ENCODE data around the gene ANKRD31.

DNA sequence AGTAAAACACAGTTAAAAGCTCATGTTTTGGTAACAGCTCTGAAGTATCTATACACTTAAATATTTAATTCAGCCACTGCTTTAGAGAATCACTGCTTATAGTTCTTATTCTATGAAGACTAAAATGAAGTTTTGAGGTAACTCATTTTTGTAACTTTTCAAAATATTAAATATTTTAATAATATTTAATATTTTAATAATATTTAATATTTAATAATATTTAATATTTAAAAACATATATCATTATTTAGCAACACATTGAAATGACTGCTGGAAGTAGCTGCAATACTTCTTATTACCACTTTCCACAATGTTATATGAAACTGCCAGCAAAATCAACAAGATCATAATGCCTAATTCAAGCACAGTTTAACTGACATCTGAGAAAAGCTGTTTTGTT lies 165.6 kb downstream of the ANKRD31 start:
- TF ChIP-seq, protein P1, sequence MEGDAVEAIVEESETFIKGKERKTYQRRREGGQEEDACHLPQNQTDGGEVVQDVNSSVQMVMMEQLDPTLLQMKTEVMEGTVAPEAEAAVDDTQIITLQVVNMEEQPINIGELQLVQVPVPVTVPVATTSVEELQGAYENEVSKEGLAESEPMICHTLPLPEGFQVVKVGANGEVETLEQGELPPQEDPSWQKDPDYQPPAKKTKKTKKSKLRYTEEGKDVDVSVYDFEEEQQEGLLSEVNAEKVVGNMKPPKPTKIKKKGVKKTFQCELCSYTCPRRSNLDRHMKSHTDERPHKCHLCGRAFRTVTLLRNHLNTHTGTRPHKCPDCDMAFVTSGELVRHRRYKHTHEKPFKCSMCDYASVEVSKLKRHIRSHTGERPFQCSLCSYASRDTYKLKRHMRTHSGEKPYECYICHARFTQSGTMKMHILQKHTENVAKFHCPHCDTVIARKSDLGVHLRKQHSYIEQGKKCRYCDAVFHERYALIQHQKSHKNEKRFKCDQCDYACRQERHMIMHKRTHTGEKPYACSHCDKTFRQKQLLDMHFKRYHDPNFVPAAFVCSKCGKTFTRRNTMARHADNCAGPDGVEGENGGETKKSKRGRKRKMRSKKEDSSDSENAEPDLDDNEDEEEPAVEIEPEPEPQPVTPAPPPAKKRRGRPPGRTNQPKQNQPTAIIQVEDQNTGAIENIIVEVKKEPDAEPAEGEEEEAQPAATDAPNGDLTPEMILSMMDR (IDR thresholded peaks at IDR 0.05; ENCODE audit: low read depth, low read length, poor library complexity, severe bottlenecking) = no peak
- TF ChIP-seq EZH2phosphoT487 (IDR thresholded peaks at IDR 0.05; ENCODE audit: borderline replicate concordance, low read length) = no peak
